NCI-H82 (cell line): ENCODE results near the gene STEAP2.
"Not testable (repeated sequence)": the region's sequence is repeated elsewhere in the genome, so short reads cannot be mapped to it uniquely, and the experiment has no call there.

ENCODE experiments used
- DNase-seq: peaks from one replicate; lab custom pipeline; 2025; lab: John Stamatoyannopoulos, UW

STEAP2 gene

GRCh38 chr7:90211391-90212148 lies at the start of gene STEAP2:
Gene STEAP2 (plus strand): TSS chr7:90211740. CDS start chr7:90225083, 13,343 bp downstream.
- peak; percentile 90 for DNase-seq

- DNase-seq = no peak
Measured at GRCh38 chr7:90163534-90163933, 48.0 kb upstream of the STEAP2 start.

DNA sequence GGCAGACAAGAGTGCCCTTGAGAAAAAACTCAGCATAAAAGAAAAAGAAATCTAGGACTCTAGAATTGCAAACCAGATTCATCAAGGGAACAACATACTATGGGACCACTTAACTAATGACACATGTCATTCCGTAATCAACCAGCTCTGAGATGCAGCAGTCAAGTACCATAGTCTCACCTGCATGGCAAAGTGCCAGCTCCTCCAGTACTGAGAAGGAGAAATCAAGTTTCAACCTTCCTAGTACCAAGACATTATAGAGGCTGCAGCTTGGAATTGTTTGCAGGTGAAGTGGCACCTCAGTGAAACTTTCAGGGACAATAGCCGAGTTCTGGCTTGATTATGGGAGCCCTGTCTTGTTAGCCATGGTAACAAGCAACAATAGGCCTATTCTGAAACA lies 45.8 kb upstream of the STEAP2 start:
- DNase-seq = no peak

GRCh38 chr7:90166153-90166552 lies 45.4 kb upstream of the STEAP2 start:
- DNase-seq = no peak

- DNase-seq = no peak
Measured at GRCh38 chr7:90167361-90167760, 44.2 kb upstream of the STEAP2 start.

- DNase-seq = no peak
Measured at GRCh38 chr7:90169891-90170290, 41.6 kb upstream of the STEAP2 start.

DNA sequence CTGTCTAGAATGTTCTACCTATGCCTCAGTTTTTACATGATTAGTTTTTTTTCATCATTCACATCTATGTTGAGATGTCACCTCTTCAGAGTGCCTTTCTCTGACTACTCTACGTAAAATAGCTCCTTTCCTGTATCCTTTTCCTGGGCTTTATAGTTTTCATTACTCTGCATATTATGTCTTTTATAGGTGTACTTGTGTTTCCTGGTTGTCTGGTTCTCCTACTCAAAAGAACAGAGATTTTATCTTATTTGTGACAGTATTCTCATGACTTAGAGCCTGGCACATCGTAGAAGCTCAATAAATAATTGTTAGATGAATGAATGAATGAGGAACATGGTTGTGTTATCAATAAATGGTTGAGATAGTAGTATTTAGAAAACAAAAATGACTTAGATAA lies 39.4 kb upstream of the STEAP2 start:
- no peak for DNase-seq

DNA sequence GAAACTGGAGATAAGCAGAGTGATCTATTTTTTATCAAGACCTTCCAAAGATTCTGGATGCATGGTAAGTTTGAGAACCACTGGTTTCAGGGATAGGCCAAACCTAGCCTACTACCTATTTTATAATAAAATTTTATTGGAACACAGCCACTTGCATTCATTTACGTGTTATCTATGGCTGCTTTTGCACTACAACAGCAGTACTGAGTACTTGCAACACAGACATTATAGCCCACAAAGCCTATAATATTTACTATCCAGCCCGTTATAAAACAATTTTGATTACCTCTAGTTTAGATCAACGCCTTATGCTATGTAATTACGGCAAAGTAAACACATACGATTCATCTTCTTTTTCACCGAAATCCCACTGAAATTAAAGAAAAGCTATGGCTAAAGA lies 38.9 kb upstream of the STEAP2 start:
- no peak for DNase-seq

DNA sequence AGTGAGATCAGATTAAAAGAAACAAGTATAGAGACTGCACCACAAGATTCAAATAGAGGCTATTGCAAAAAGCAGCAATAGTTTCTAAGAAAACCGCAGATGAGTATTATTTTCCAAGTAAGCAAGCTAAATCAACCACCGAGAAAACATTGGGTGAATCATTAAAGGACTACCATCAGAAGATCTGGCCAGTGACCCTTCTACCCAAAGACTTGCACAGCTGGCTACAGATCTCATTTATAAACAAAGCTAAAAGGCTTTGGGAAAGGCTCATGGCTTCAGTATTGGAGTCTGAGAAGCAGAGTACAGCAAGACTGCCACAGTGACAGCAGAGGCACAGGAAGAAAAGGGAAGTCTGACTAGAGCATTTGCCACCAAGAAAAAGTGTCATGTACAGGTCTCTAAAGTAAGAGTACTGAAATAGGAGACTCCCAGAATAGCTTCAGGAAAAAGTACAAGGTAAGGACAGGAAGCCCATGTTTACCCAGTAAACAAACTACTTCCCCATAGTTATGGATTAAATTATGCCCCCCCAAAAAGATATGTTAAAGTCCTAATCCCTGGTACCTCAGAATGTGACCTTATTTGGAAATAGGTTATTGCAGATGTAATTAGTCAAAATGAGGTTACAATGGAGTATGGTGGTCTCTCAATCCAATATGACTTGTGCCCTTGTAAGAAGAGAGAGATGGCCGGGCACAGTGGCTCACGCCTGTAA lies 38.3 kb upstream of the STEAP2 start:
- no peak for DNase-seq

- DNase-seq = no peak
Measured at GRCh38 chr7:90175667-90176066, 35.9 kb upstream of the STEAP2 start.

DNA sequence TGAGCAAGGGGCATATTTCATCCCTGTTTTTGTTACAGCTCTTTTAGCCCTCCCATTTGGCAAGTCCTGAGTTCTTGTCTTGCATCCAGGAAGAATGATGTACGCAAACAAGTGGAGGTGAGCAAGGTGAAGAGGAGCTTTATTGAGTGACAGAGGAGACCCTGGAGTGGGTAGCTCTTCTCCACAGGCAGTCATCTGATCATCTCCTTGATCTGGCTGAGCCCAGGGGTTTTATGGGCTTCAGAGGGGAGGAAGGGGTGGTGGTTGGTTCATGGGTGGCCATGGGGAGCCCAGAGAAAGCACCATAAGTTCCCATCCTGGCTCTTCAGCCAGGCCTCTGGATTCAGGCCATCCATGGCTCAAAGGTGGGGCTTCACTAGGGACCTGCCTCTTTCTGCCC lies 35.3 kb upstream of the STEAP2 start:
- DNase-seq = no peak

DNA sequence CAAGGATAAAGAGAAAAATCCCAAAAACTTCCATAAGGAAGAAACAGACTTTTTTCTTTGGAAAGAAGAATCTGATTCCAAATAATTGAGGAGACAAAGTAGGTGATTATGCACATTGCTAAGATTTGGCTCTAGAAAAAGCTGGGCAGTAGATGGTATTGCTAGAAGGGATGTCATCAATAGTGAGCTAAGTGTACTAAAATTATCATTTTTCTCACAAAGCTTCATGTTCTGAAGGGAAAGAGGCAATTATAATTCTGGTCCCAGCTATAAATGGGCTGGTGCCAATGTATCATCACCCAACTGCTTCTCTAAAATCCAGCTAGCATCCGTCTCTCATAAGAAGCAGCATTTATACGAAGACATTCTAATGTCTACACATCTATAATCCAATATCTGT lies 33.4 kb upstream of the STEAP2 start:
- DNase-seq = no peak

DNA sequence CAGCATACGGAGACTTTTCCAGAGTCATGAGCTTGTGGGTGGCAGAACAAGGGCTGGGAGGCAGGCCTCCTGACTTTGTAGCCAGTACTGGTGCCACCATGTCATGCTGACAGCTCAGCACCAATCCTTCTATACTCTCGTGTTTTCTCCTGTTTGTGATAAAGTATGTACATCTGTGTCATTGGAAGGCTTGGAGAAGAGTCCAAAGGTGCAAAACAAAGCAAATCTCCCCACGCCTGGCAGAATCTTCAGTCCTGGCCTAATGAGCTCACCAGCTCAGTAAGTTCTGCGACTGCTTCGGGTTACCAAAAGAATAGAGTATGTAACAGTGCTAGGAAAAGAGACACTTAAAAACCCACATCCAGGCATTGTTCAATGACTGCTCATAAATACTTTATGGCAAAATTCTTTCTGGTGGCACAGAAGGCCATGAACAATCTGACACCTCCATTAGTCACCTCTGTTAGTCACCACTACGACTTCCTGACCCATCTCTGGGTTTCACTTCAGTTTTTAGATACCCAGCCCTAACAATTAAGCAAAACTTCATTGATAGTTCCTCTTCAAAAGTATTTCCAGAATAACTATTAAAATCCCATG lies 32.8 kb upstream of the STEAP2 start:
- DNase-seq = no peak

GRCh38 chr7:90180011-90180585 lies 31.4 kb upstream of the STEAP2 start:
- no peak for DNase-seq

GRCh38 chr7:90180649-90181048 lies 30.9 kb upstream of the STEAP2 start:
- no peak for DNase-seq

GRCh38 chr7:90181485-90181884 lies 30.1 kb upstream of the STEAP2 start:
- no peak for DNase-seq

DNA sequence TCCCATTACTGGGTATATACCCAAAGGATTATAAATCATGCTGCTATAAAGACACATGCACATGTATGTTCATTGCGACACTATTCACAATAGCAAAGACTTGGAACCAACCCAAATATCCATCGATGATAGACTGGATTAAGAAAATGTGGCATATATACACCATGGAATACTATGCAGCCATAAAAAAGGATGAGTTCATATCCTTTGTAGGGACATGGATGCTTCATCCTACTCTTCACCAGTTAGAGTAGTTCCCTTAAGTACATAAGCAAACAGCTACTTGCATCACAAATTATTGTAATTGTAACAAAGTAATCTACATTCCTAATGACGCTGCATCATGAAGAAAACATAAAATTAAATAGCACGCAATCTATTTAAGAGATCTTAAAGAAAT lies 25.2 kb upstream of the STEAP2 start:
- not testable (repeated sequence) for DNase-seq

GRCh38 chr7:90187507-90188050 lies 24.0 kb upstream of the STEAP2 start:
- no peak for DNase-seq

DNA sequence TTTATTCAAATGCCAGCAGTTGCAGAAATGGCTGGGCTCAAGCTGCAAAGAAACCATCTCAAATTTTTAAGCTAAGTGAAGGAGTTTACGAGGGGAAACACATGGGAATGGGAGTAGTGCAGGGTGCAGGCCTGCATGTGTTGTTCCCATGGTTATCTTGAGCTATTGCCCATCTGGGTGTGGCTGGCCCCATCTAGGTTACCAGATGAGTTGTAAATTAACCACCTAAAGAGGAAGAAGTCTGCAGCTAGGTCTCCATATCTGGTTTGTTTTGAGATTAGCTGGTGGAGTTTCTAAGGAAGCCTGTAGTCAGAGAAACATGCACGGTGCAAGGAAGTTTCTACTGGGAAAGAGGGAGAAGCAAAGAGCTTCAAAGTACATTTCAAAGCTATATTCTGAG lies 23.3 kb upstream of the STEAP2 start:
- DNase-seq = no peak

DNA sequence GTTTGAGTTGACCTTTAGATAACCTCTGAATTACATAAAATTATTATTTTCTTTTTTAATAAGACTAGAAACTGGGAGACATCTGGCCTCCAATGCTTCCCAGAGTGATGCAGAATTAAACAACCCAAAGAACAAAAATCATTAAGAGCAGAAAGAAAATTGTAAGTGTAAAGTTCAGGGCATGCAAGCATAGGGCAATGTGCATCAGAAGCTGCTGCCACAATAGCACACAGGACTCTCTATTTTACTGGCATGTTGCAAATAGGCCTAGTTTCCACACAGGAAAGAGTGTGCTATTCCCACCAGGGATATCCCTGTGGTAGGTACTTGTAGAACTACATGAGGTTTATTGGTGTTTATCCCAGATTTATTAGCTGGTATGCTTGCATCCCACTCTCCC lies 20.5 kb upstream of the STEAP2 start:
- no peak for DNase-seq

DNA sequence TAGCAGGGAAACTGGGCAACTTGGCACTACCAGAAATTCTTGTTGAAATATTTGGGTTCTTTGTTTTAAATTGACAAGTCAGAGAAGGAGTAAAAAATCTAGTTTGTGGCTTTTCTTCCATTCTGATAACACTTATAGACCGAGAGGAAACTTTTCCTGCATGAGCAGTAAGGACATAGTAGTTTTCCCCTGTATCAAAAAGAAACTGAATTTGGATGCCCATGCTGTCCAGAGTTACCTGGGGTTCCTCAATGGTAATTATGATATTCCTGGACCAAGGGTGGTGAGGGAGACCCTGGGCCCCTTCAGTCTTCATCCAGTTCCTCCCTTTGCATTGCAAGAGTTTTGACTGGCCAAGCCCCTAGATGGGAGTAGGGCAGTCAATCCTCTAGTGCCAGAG lies 19.9 kb upstream of the STEAP2 start:
- no peak for DNase-seq

- DNase-seq = no peak
Measured at GRCh38 chr7:90192876-90193750, 18.4 kb upstream of the STEAP2 start.
